ENCODE data around the gene COMMD2.
A peak's percentile ranks its signal among the peaks of the same experiment; 100 is the strongest.

Gene COMMD2

DNA sequence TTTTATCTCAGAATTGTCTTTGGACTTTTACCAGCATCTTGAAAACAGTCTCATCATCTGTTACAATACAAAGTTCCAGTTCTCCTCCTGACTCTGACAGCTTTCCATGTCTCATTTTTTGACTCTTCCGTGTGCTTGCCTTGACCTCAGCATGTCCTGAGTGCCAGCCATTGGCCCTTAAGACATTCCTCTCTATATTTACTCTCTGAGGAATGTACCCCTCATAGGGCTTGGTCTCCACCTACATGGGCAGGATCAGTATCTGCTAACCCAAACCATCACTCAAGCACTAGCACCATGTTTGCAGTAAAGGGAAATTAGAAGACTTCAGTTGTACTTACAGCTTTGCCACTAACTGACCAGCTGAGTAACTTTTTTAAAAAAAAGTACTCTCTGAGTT lies 23.9 kb upstream of the COMMD2 start:
- in situ Hi-C loops (cut with MboI; ENCODE audit: low sequenced_read_pairs): no loop called here
- no peaks in the 10 kb centered on the region for H3K4me1 ChIP-seq
- H3K9me3 ChIP-seq: no peaks in the 10 kb centered on the region

GRCh38 chr3:149772861-149773260 lies 20.6 kb upstream of the COMMD2 start:
- Histone ChIP-seq H3K4me1 (no peaks in the 10 kb centered on the region), H3K27me3 (ENCODE audit: low read depth) (no peaks in the 10 kb centered on the region), H3K4me3 (no peak overlapping the region), H3K9me3 (no peaks in the 10 kb centered on the region), H3K36me3 (replicated peaks) (no peaks in the 10 kb centered on the region)
- DNase-seq (ENCODE audit: low spot score in 2 of 2): no peak
- in situ Hi-C loops (cut with MboI; ENCODE audit: low sequenced_read_pairs): no loop called here

More for the DNA sequence above, 23.9 kb upstream of the COMMD2 start:
- H3K36me3 ChIP-seq (replicated peaks): no peaks in the 10 kb centered on the region
- H3K27me3 ChIP-seq (ENCODE audit: low read depth): no peaks in the 10 kb centered on the region
- DNase-seq (ENCODE audit: low spot score in 2 of 2): no peak
- H3K4me3 ChIP-seq: no peak overlapping the region

DNA sequence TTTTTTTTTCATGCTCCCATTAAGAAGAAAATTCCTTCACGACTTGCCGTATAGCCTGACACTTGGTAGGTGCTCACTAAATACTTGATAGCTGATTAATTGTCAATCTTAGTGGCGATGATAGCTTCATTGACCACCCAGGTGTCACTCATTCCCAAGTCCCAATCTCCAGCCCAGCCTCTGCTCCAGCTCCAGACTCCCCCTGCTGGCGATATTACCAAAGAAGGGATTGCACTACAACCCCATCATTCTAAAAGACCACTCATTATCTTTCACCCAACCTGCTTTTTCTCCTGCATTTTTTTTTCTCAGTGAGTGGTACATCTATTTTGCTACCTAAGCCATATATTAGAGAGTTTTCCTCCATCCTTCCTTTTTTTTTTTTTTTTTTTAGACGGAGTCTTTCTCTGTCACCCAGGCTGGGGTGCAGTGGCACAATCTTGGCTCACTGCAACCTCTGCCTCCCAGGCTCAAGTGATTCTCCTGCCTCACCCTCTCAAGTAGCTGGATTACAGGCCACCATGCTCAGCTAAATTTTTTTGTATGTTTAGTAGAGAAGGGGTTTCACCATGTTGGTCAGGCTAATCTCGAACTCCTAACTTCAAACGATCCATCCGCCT lies 19.5 kb upstream of the COMMD2 start:
- no peaks in the 10 kb centered on the region for H3K36me3 ChIP-seq (replicated peaks)
- no peaks in the 10 kb centered on the region for H3K27me3 ChIP-seq (ENCODE audit: low read depth)
- no peaks in the 10 kb centered on the region for H3K4me1 ChIP-seq
- peak; percentile 62 to 87 for DNase-seq (ENCODE audit: low spot score in 2 of 2)
- no peak overlapping the region for H3K4me3 ChIP-seq
- no peaks in the 10 kb centered on the region for H3K9me3 ChIP-seq
- in situ Hi-C loops (cut with MboI; ENCODE audit: low sequenced_read_pairs): no loop called here

DNA sequence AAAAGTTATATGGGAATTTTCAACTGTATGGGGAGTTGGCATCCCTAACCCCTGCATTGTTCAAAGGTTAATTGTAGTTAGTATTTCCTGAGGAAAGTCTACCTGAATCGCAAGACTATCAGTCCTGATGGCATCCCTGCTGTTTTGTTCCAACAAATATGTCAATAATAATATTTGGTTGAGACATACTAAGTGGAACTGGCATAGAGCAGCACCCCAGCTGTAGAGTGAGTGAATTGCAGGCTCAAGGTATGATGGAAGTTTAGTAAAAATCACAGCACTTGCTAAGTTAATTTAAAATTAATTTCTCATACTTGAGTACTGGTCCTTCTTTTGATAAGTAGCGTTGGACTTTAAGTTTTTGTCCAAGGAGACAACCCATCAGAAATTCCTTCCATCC lies 18.0 kb upstream of the COMMD2 start:
- no peak overlapping the region for H3K4me3 ChIP-seq
- DNase-seq (ENCODE audit: low spot score in 2 of 2): no peak
- in situ Hi-C loops (cut with MboI; ENCODE audit: low sequenced_read_pairs): no loop called here
- H3K9me3 ChIP-seq: no peaks in the 10 kb centered on the region
- H3K4me1 ChIP-seq: no peaks in the 10 kb centered on the region
- H3K36me3 ChIP-seq (replicated peaks): no peaks in the 10 kb centered on the region
- no peaks in the 10 kb centered on the region for H3K27me3 ChIP-seq (ENCODE audit: low read depth)

GRCh38 chr3:149768704-149769103 lies 16.4 kb upstream of the COMMD2 start:
- no peak for DNase-seq (ENCODE audit: low spot score in 2 of 2)
- no peaks in the 10 kb centered on the region for H3K4me1 ChIP-seq
- H3K9me3 ChIP-seq: no peaks in the 10 kb centered on the region
- no peaks in the 10 kb centered on the region for H3K27me3 ChIP-seq (ENCODE audit: low read depth)
- H3K4me3 ChIP-seq: no peak overlapping the region
- no peaks in the 10 kb centered on the region for H3K36me3 ChIP-seq (replicated peaks)
- in situ Hi-C loops (cut with MboI; ENCODE audit: low sequenced_read_pairs): no loop called here

DNA sequence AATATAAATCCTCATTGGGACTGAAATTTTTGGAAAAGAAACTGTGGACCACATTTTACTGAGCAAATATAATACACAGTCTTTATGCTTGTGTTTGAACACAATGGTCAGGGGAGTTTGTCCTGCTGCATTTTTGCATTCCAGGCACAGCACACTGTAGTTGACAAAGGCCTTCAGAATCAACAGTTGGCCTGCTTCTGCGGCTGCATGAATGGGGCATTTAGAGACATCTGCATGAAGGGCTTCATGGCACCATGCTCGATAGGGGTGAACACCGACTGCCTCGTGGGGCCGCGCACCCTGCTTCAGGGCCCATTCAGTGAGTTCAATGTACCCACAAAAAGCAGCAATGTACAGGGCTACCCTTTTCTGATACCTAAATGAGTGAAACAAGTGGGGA lies 15.4 kb upstream of the COMMD2 start:
- in situ Hi-C loops (cut with MboI; ENCODE audit: low sequenced_read_pairs): no loop called here
- Histone ChIP-seq H3K36me3 (replicated peaks) (no peaks in the 10 kb centered on the region), H3K27me3 (ENCODE audit: low read depth) (no peaks in the 10 kb centered on the region), H3K4me3 (no peak overlapping the region), H3K4me1 (no peaks in the 10 kb centered on the region), H3K9me3 (no peaks in the 10 kb centered on the region)
- DNase-seq (ENCODE audit: low spot score in 2 of 2): no peak

- Histone ChIP-seq H3K9me3 (no peaks in the 10 kb centered on the region), H3K27me3 (ENCODE audit: low read depth) (no peaks in the 10 kb centered on the region), H3K36me3 (replicated peaks) (no peaks in the 10 kb centered on the region), H3K4me3 (no peak overlapping the region), H3K4me1 (no peaks in the 10 kb centered on the region)
- DNase-seq (ENCODE audit: low spot score in 2 of 2): peak; percentile 21 to 50
- in situ Hi-C loops (cut with MboI; ENCODE audit: low sequenced_read_pairs): no loop called here
These were observed 13.6 kb upstream of the COMMD2 start for GRCh38 chr3:149765762-149766334.

- no peaks in the 10 kb centered on the region for H3K9me3 ChIP-seq
- no peaks in the 10 kb centered on the region for H3K27me3 ChIP-seq (ENCODE audit: low read depth)
- no peak for DNase-seq (ENCODE audit: low spot score in 2 of 2)
- in situ Hi-C loops (cut with MboI; ENCODE audit: low sequenced_read_pairs): no loop called here
- no peaks in the 10 kb centered on the region for H3K4me1 ChIP-seq
- no peaks in the 10 kb centered on the region for H3K36me3 ChIP-seq (replicated peaks)
- no peak overlapping the region for H3K4me3 ChIP-seq
These were observed 12.0 kb upstream of the COMMD2 start for GRCh38 chr3:149764302-149764701.

- no peaks in the 10 kb centered on the region for H3K9me3 ChIP-seq
- no peaks in the 10 kb centered on the region for H3K36me3 ChIP-seq (replicated peaks)
- DNase-seq (ENCODE audit: low spot score in 2 of 2): no peak
- no peak overlapping the region for H3K4me3 ChIP-seq
- no peaks in the 10 kb centered on the region for H3K27me3 ChIP-seq (ENCODE audit: low read depth)
- in situ Hi-C loops (cut with MboI; ENCODE audit: low sequenced_read_pairs): no loop called here
- H3K4me1 ChIP-seq: no peaks in the 10 kb centered on the region
These were observed 11.4 kb upstream of the COMMD2 start for GRCh38 chr3:149763565-149764195.

- no peak overlapping the region for H3K4me3 ChIP-seq
- no peaks in the 10 kb centered on the region for H3K27me3 ChIP-seq (ENCODE audit: low read depth)
- in situ Hi-C loops (cut with MboI; ENCODE audit: low sequenced_read_pairs): no loop called here
- no peaks in the 10 kb centered on the region for H3K9me3 ChIP-seq
- H3K4me1 ChIP-seq: peaks cover 7% of the 10 kb centered on the region
- DNase-seq (ENCODE audit: low spot score in 2 of 2): no peak
- H3K36me3 ChIP-seq (replicated peaks): peaks cover 13% of the 10 kb centered on the region
These were observed 1.4 kb upstream of the COMMD2 start for GRCh38 chr3:149753717-149754116.

- in situ Hi-C loops (cut with MboI; ENCODE audit: low sequenced_read_pairs): no loop called here
- no peaks in the 10 kb centered on the region for H3K9me3 ChIP-seq
- H3K4me1 ChIP-seq: peaks cover 7% of the 10 kb centered on the region
- DNase-seq (ENCODE audit: low spot score in 2 of 2): no peak
- H3K4me3 ChIP-seq: peak overlapping the region; percentile 83
- H3K27me3 ChIP-seq (ENCODE audit: low read depth): no peaks in the 10 kb centered on the region
- peaks cover 20% of the 10 kb centered on the region for H3K36me3 ChIP-seq (replicated peaks)
These were observed 473 bp upstream of the COMMD2 start for GRCh38 chr3:149752788-149753136.

DNA sequence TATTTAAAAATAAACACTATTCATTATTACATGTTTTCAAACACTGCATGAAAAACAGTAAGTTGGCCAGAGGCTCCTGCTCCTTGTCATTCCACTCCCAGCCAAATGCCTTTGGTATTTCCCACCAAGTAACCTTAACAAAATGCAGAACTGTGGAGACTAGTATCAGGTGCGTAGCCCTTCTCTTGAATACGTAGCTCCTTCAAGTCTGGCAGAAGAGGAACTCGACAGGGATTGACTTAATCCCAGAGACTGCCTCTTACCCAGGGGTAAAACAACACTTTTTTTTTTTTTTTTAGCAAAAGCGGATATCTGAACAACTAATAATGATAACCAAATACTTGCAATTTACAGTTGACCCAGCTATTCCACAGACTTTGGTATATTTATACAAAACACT lies 738 bp downstream of the COMMD2 start:
- no peaks in the 10 kb centered on the region for H3K9me3 ChIP-seq
- peaks cover 7% of the 10 kb centered on the region for H3K4me1 ChIP-seq
- H3K4me3 ChIP-seq: peak overlapping the region; percentile 83
- in situ Hi-C loops (cut with MboI; ENCODE audit: low sequenced_read_pairs): no loop called here
- no peaks in the 10 kb centered on the region for H3K27me3 ChIP-seq (ENCODE audit: low read depth)
- peak in 1 of 2 experiments; percentile 7 for DNase-seq (ENCODE audit: low spot score in 2 of 2)
- peaks cover 29% of the 10 kb centered on the region for H3K36me3 ChIP-seq (replicated peaks)

GRCh38 chr3:149744606-149745005 lies 7.7 kb downstream of the COMMD2 start:
- DNase-seq (ENCODE audit: low spot score in 2 of 2): no peak
- Histone ChIP-seq H3K4me1 (no peaks in the 10 kb centered on the region; the same call in 1 of the 2 replicates), H3K4me3 (no peak overlapping the region), H3K9me3 (no peaks in the 10 kb centered on the region), H3K27me3 (ENCODE audit: low read depth) (no peaks in the 10 kb centered on the region), H3K36me3 (replicated peaks) (peaks cover 45% of the 10 kb centered on the region)
- in situ Hi-C loops (cut with MboI; ENCODE audit: low sequenced_read_pairs): no loop called here

- Histone ChIP-seq H3K36me3 (replicated peaks) (peaks cover 41% of the 10 kb centered on the region), H3K9me3 (no peaks in the 10 kb centered on the region), H3K4me1 (peaks cover 4% of the 10 kb centered on the region; the same call in 1 of the 2 replicates), H3K27me3 (ENCODE audit: low read depth) (no peaks in the 10 kb centered on the region), H3K4me3 (no peak overlapping the region)
- no peak for DNase-seq (ENCODE audit: low spot score in 2 of 2)
- in situ Hi-C loops (cut with MboI; ENCODE audit: low sequenced_read_pairs): no loop called here
These were observed 8.1 kb downstream of the COMMD2 start for GRCh38 chr3:149744151-149744550.

Data from HAP-1 (cell line).